ENCODE measurements around the gene NOS1AP. TPM values are rescaled to one million over a fixed set of nuclear protein-coding genes. Genes with fewer than 3 reads are reported as not detected.
A peak's percentile ranks its signal among the peaks of the same experiment; 100 is the strongest.

The NOS1AP gene
- total and polyA plus RNA-seq, 9 of the 15 experiments (the other 6 are each of a cell fraction or from before 2014, with no cell fraction given), result 0.07 to 1.5 (median 0.22) TPM

- no peak for TF ChIP-seq CEBPG (CRISPR knock-in tag; IDR thresholded peaks at IDR 0.05)
- no peak for TF ChIP-seq CEBPG (tag; conservative IDR thresholded peaks at IDR 0.05 in 1 of 2, IDR thresholded peaks at IDR 0.05 in 1 of 2)
- peak in 1 of 3 experiments; percentile 54; a peak in 2 of 6 replicates for TF ChIP-seq CTCF (IDR thresholded peaks at IDR 0.05 in 2 of 3, conservative IDR thresholded peaks at IDR 0.05 in 1 of 3; ENCODE audit: insufficient read depth in 2 of 3, low read depth in 1 of 3, low read length in 3 of 3)
- TF ChIP-seq RREB1 (CRISPR knock-in tag; IDR thresholded peaks at IDR 0.05), result no peak
- TF ChIP-seq FOXP4 (CRISPR knock-in tag; IDR thresholded peaks at IDR 0.05; ENCODE audit: borderline replicate concordance), result no peak
- 6% methylated on average over 8 of the region's 8 CpGs for WGBS (ENCODE audit: insufficient coverage, low coverage, missing lambda C conversion rate)
- CTCF ChIA-PET (ENCODE audit: low intra/inter-chr PET ratio), result no interaction called here
- POLR2A ChIA-PET, result interaction anchor here (0.6 kb wide), 1 partner anchor 57 kb away, joined by 5 read pairs; no protein-coding TSS in a partner anchor
- Histone ChIP-seq H3K4me3 (no peak overlapping the region), H2AFZ (ENCODE audit: low read depth, low read length) (no peak overlapping the region), H3K27ac (ENCODE audit: extremely low read depth, low read depth, low read length) (no peak overlapping the region), H3K9me1 (ENCODE audit: control insufficient read depth, insufficient read depth, low read length) (no peaks in the 10 kb centered on the region), H3K9me3 (replicated peaks; ENCODE audit: control insufficient read depth, insufficient read depth, low read depth, low read length) (no peaks in the 10 kb centered on the region), H4K20me1 (replicated peaks; ENCODE audit: control insufficient read depth, insufficient read depth, low read length) (no peaks in the 10 kb centered on the region), H3K4me2 (ENCODE audit: insufficient read depth, low read length) (no peak overlapping the region), H3K9ac (ENCODE audit: insufficient read depth in 1 of 2, low read depth in 2 of 2, low read length in 2 of 2) (no peak overlapping the region), H3K79me2 (ENCODE audit: control insufficient read depth, insufficient read depth, low read length) (no peaks in the 10 kb centered on the region), H3K27me3 (ENCODE audit: control insufficient read depth in 2 of 2, insufficient read depth in 2 of 2, low read length in 2 of 2) (peaks cover 6 to 12% of the 10 kb centered on the region in 2 experiments; a peak in 3 of 5 replicates), H3K36me3 (ENCODE audit: control insufficient read depth, insufficient read depth, low read length) (no peaks in the 10 kb centered on the region), H3K4me1 (replicated peaks in 1 of 2; ENCODE audit: control insufficient read depth in 2 of 2, insufficient read depth in 2 of 2, low read length in 2 of 2) (no peaks in the 10 kb centered on the region)
- in situ Hi-C loops (cut with MboI), result no loop called here
- intact Hi-C loops (cut with micrococcal nuclease), result no loop called here
- DNase-seq (ENCODE audit: extremely low read depth in 1 of 4, low spot score in 3 of 4), result no peak
- FAIRE-seq, result no peak
- peak; percentile 58; the same call in 2 of the 3 replicates for ATAC-seq
- BruUV-seq (replicated peaks), result no TSS peak
Observed at GRCh38 chr1:162300057-162300917, 230.8 kb downstream of the NOS1AP start.
